ENCODE results near the gene SHC1. TPM values are rescaled to one million over a fixed set of nuclear protein-coding genes. Genes with fewer than 3 reads are reported as not detected.

SHC1 gene
- total RNA-seq, 1 donor from 2014 or later: 251 TPM

GRCh38 chr1:155010211-155010918, 39.8 kb upstream of the SHC1 start:
- no peaks in the 10 kb centered on the region for H3K36me3 Mint-ChIP-seq (ENCODE audit: low read depth)
- no peak overlapping the region for H3K4me3 Mint-ChIP-seq (ENCODE audit: unreplicated experiment)
- H3K4me1 Mint-ChIP-seq (ENCODE audit: low read depth): peaks cover 11% of the 10 kb centered on the region
- no peak for TF ChIP-seq CTCF (IDR thresholded peaks at IDR 0.05)
- H3K9me3 Mint-ChIP-seq (ENCODE audit: low read depth): no peaks in the 10 kb centered on the region
- H3K27me3 Mint-ChIP-seq (ENCODE audit: low read depth): no peaks in the 10 kb centered on the region
- H3K27ac Mint-ChIP-seq (ENCODE audit: unreplicated experiment): no peak overlapping the region
- no peak for DNase-seq (ENCODE audit: low spot score)

GRCh38 chr1:155009742-155010141, 39.2 kb upstream of the SHC1 start:
- no peak for DNase-seq (ENCODE audit: low spot score)
- Mint-ChIP-seq H3K4me3 (ENCODE audit: unreplicated experiment) (no peak overlapping the region), H3K27ac (ENCODE audit: unreplicated experiment) (no peak overlapping the region), H3K27me3 (ENCODE audit: low read depth) (no peaks in the 10 kb centered on the region), H3K9me3 (ENCODE audit: low read depth) (no peaks in the 10 kb centered on the region), H3K4me1 (ENCODE audit: low read depth) (peaks cover 15% of the 10 kb centered on the region), H3K36me3 (ENCODE audit: low read depth) (no peaks in the 10 kb centered on the region)
- TF ChIP-seq CTCF (IDR thresholded peaks at IDR 0.05): no peak

- Mint-ChIP-seq H3K27me3 (ENCODE audit: low read depth) (no peaks in the 10 kb centered on the region), H3K4me1 (ENCODE audit: low read depth) (peaks cover 19% of the 10 kb centered on the region), H3K27ac (ENCODE audit: unreplicated experiment) (no peak overlapping the region), H3K36me3 (ENCODE audit: low read depth) (no peaks in the 10 kb centered on the region), H3K9me3 (ENCODE audit: low read depth) (no peaks in the 10 kb centered on the region), H3K4me3 (ENCODE audit: unreplicated experiment) (no peak overlapping the region)
- DNase-seq (ENCODE audit: low spot score): no peak
- TF ChIP-seq CTCF (IDR thresholded peaks at IDR 0.05): no peak
These were observed 38.7 kb upstream of the SHC1 start for GRCh38 chr1:155009221-155009711.

GRCh38 chr1:155008015-155008941, 37.7 kb upstream of the SHC1 start:
- Mint-ChIP-seq H3K36me3 (ENCODE audit: low read depth) (no peaks in the 10 kb centered on the region), H3K27me3 (ENCODE audit: low read depth) (no peaks in the 10 kb centered on the region), H3K9me3 (ENCODE audit: low read depth) (no peaks in the 10 kb centered on the region), H3K4me3 (ENCODE audit: unreplicated experiment) (no peak overlapping the region), H3K27ac (ENCODE audit: unreplicated experiment) (no peak overlapping the region), H3K4me1 (ENCODE audit: low read depth) (peaks cover 23% of the 10 kb centered on the region)
- no peak for DNase-seq (ENCODE audit: low spot score)
- TF ChIP-seq CTCF (IDR thresholded peaks at IDR 0.05): no peak

GRCh38 chr1:155007251-155007828, 36.8 kb upstream of the SHC1 start:
- H3K4me3 Mint-ChIP-seq (ENCODE audit: unreplicated experiment): no peak overlapping the region

More at GRCh38 chr1:155007251-155007828, 36.8 kb upstream of the SHC1 start:
- no peak for DNase-seq (ENCODE audit: low spot score)
- no peaks in the 10 kb centered on the region for H3K9me3 Mint-ChIP-seq (ENCODE audit: low read depth)
- H3K4me1 Mint-ChIP-seq (ENCODE audit: low read depth): peaks cover 23% of the 10 kb centered on the region
- TF ChIP-seq CTCF (IDR thresholded peaks at IDR 0.05): no peak
- no peak overlapping the region for H3K27ac Mint-ChIP-seq (ENCODE audit: unreplicated experiment)
- no peaks in the 10 kb centered on the region for H3K27me3 Mint-ChIP-seq (ENCODE audit: low read depth)
- no peaks in the 10 kb centered on the region for H3K36me3 Mint-ChIP-seq (ENCODE audit: low read depth)

Measured in chondrocyte (in vitro differentiated cells).